H1 (cell line): ENCODE data around the gene SIRT7. TPM values are rescaled to one million over a fixed set of nuclear protein-coding genes. Genes with fewer than 3 reads are reported as not detected.

Source experiments
- GABPA ChIP-seq: IDR thresholded peaks from 2 replicates; pipeline ENCODE4 v1.6.1; 2011; ENCODE audit warnings: mild to moderate bottlenecking, low read length, moderate library complexity, borderline replicate concordance; ENCODE audit not compliant: insufficient read depth
- NRF1 ChIP-seq: IDR thresholded peaks from 2 replicates; pipeline ENCODE4 v1.6.1; 2011; ENCODE audit warnings: mild to moderate bottlenecking, low read depth, low read length, improper control_type of control experiment
- POLR2A ChIP-seq, 2 experiments: IDR thresholded peaks; 1 replicate in 1 of 2; 2 replicates in 1 of 2; pipeline ENCODE4 v1.6.1; 2011; ENCODE audit warnings: low read depth in 2 of 2, low read length in 2 of 2, mild to moderate bottlenecking in 2 of 2; ENCODE audit errors: control extremely low read depth in 1 of 2
- POLR2AphosphoS5 ChIP-seq: IDR thresholded peaks from 2 replicates; pipeline ENCODE4 v1.6.1; 2011; ENCODE audit warnings: low read depth, low read length
- RNF2 ChIP-seq: fragments of 200-900, 300-1000 bp; sonication (generic); IDR thresholded peaks from 2 replicates; pipeline ENCODE4 v1.7.1; 2016; ENCODE audit warnings: borderline replicate concordance, low read depth, mild to moderate bottlenecking, antibody characterized with exemption, low read length; ENCODE audit not compliant: poor library complexity, severe bottlenecking; ENCODE audit errors: missing control alignments
- TAF7 ChIP-seq: optimal IDR thresholded peaks from 2 replicates; pipeline ENCODE3; 2011; ENCODE audit warnings: low read depth, mild to moderate bottlenecking, inconsistent platforms, low read length, moderate library complexity, borderline replicate concordance
- polyA plus RNA-seq, 7 experiments: library from polyadenylated mRNA; depleted of rRNA in 3 of 7; stranded (reverse) in 5 of 7; unstranded in 2 of 7; fragments of >200 nt in 5 of 7; fragments of 200-250 nt in 2 of 7; gene quantifications; 1 replicate in 5 of 7; 2 replicates in 1 of 7; 4 replicates in 1 of 7; pipeline versions ENCODE4 v1.2.1 to v1.2.3, GENCODE V29; 2011 to 2013; ENCODE audit warnings: missing spikeins in 2 of 7, mixed read lengths in 2 of 7
- total RNA-seq: library from RNA; stranded (reverse); fragmentation: NEBNext Ultra II Directional; extraction: Animal tissue kit (Norgen Biotek cat#: 25700); gene quantifications from 2 replicates; pipeline ENCODE4 v1.2.1, GENCODE V29; 2021

The SIRT7 gene
- total and polyA plus RNA-seq, 2 of the 8 experiments (the other 6 are each of a cell fraction or from before 2014, with no cell fraction given), result 5.8 to 16.6 TPM

GRCh38 chr17:81917565-81918332 is at the start of gene SIRT7 (continued):
- TF ChIP-seq NRF1, result peak; percentile 66
- peak in 1 of 2 experiments; percentile 59; a peak in 1 of 3 replicates for TF ChIP-seq POLR2A (IDR thresholded peaks at IDR 0.05; ENCODE audit: control extremely low read depth in 1 of 2, low read depth in 2 of 2, low read length in 2 of 2)
- TF ChIP-seq POLR2AphosphoS5, result peak; percentile 66
- no peak for TF ChIP-seq RNF2
- peak; percentile 74; the same call in 1 of the 2 replicates for TF ChIP-seq GABPA
- TF ChIP-seq TAF7, result peak; percentile 9
